Nephron progenitor cell (in vitro differentiated cells): ENCODE data around the gene ADIRF.
"Not testable (repeated sequence)": the region's sequence is repeated elsewhere in the genome, so short reads cannot be mapped to it uniquely, and the experiment has no call there.

ENCODE experiments used
- DNase-seq: peaks from one replicate; pipeline ENCODE4 v3.0.0; 2021
- H3K27ac Mint-ChIP-seq: 2 replicates; pipeline ENCODE4 v1.8.0; 2021; ENCODE audit warnings: mild to moderate bottlenecking, moderate library complexity, mixed read lengths
- H3K27me3 Mint-ChIP-seq: 2 replicates; pipeline ENCODE4 v1.8.0; 2021; ENCODE audit warnings: mild to moderate bottlenecking, low read depth, mixed read lengths; ENCODE audit not compliant: poor library complexity
- H3K36me3 Mint-ChIP-seq: 2 replicates; pipeline ENCODE4 v1.8.0; 2021; ENCODE audit warnings: low read depth, mixed read lengths
- H3K4me1 Mint-ChIP-seq: 2 replicates; pipeline ENCODE4 v1.8.0; 2021; ENCODE audit warnings: mixed read lengths
- H3K4me3 Mint-ChIP-seq: 2 replicates; pipeline ENCODE4 v1.8.0; 2021; ENCODE audit warnings: mild to moderate bottlenecking, moderate library complexity, mixed read lengths
- H3K9me3 Mint-ChIP-seq: 2 replicates; pipeline ENCODE4 v1.8.0; 2021; ENCODE audit warnings: mild to moderate bottlenecking, moderate library complexity, mixed read lengths
- TF ChIP-seq, protein P1 (sequence below): fragments of 200-600 bp; sonication (generic); IDR thresholded peaks from 2 replicates; pipeline ENCODE4 v1.5.0; 2021; ENCODE audit warnings: antibody characterized with exemption

The ADIRF gene

DNA sequence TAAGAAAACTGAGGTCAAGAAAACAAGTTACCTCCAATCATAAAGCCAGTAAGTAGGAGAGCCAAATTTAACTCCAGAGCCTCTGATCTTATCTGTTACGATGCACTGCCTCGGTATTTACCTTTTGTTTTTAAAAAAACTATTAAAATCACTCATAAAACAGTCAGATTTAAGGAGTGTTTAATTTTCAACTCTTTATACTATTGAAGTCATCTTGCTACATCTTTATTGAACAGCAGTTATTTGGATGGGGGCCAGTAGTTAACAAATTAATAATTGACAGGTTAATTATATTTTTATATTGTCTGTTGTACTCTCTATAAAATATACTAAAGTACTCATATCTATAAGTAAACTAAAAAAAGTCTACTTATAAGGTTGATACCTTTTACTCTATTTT lies 24.6 kb downstream of the ADIRF start:
- H3K27me3 Mint-ChIP-seq, result peaks cover 4% of the 10 kb centered on the region
- H3K36me3 Mint-ChIP-seq, result no peaks in the 10 kb centered on the region
- no peak for DNase-seq
- no peaks in the 10 kb centered on the region for H3K4me1 Mint-ChIP-seq
- TF ChIP-seq, protein P1, sequence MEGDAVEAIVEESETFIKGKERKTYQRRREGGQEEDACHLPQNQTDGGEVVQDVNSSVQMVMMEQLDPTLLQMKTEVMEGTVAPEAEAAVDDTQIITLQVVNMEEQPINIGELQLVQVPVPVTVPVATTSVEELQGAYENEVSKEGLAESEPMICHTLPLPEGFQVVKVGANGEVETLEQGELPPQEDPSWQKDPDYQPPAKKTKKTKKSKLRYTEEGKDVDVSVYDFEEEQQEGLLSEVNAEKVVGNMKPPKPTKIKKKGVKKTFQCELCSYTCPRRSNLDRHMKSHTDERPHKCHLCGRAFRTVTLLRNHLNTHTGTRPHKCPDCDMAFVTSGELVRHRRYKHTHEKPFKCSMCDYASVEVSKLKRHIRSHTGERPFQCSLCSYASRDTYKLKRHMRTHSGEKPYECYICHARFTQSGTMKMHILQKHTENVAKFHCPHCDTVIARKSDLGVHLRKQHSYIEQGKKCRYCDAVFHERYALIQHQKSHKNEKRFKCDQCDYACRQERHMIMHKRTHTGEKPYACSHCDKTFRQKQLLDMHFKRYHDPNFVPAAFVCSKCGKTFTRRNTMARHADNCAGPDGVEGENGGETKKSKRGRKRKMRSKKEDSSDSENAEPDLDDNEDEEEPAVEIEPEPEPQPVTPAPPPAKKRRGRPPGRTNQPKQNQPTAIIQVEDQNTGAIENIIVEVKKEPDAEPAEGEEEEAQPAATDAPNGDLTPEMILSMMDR, result no peak
- no peaks in the 10 kb centered on the region for H3K9me3 Mint-ChIP-seq
- no peak overlapping the region for H3K27ac Mint-ChIP-seq
- H3K4me3 Mint-ChIP-seq, result no peak overlapping the region

DNA sequence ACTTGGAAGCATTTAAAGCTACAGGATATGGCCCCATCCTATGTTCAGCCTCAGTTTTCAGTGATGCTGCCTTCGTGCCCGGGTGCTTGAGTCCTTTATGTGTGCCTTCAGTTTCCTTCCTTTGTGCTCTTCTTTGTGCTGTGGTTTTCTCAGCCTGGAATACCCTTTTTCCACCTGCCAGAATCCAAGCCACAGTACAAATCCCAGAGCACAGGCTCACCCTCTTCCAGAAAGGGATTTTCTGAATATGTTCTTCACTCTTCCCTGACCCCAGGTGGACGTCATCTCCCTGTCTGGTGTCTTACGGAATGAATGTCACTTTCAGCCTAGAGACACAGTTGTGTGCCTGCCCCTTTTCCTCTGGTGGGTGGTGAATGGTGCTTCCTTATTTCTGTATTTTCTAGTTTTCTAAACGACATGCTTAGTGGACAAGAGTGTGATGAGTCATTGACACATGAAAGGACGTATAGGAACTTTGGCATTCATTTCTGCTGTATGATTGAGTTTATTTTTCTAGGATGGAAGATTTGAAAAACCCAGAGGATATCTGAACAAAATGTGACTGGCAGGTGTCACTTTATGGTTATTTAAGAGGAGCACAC lies 31.6 kb downstream of the ADIRF start:
- H3K36me3 Mint-ChIP-seq, DNase-seq: not testable (repeated sequence)

DNA sequence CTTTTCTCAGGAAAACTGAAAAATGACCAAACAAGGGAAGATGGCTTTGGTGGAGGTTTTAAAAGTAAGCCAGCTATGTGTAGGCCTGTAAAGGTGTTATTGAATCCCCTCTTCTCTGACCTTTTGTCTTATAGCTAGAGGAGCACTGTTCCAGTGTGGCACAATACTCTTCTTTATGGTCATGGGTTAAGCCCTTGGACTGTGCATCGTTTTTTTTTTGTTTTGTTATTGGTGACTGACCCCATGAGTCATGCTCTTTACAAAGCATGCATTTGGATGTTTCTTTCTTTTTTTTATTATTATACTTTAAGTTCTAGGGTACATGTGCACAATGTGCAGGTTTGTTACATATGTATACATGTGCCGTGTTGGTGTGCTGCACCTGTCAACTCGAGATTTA lies 32.2 kb downstream of the ADIRF start:
- H3K36me3 Mint-ChIP-seq, result no peaks in the 10 kb centered on the region
- no peaks in the 10 kb centered on the region for H3K27me3 Mint-ChIP-seq
- no peak overlapping the region for H3K27ac Mint-ChIP-seq
- TF ChIP-seq, protein P1, result no peak
- no peak overlapping the region for H3K4me3 Mint-ChIP-seq
- peaks cover 4% of the 10 kb centered on the region for H3K4me1 Mint-ChIP-seq
- no peaks in the 10 kb centered on the region for H3K9me3 Mint-ChIP-seq
- no peak for DNase-seq

More for the DNA sequence above, 31.6 kb downstream of the ADIRF start:
- H3K27me3 Mint-ChIP-seq, H3K27ac Mint-ChIP-seq, H3K4me3 Mint-ChIP-seq, H3K4me1 Mint-ChIP-seq, H3K9me3 Mint-ChIP-seq: not testable (repeated sequence)

DNA sequence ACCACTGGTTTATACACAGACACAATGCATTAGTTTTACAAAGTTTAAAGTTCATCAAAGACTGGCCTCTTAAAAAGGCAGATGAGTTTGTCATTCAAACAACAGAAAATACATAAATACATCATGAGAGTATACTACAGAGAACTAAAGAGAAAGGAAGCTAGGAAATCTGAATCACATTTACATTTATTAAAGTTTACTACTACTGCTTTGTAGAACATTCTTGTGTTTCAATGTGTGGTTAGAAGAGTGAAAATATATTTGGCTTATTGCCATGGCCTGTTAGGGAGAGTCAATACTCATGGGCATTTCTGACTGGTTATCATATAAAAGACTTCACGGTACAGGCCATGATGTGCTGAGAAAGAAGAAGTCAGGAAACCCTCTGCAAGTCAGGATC lies 38.8 kb downstream of the ADIRF start:
- DNase-seq, H3K36me3 Mint-ChIP-seq, H3K4me1 Mint-ChIP-seq, H3K9me3 Mint-ChIP-seq, H3K4me3 Mint-ChIP-seq, H3K27me3 Mint-ChIP-seq, H3K27ac Mint-ChIP-seq: not testable (repeated sequence)

DNA sequence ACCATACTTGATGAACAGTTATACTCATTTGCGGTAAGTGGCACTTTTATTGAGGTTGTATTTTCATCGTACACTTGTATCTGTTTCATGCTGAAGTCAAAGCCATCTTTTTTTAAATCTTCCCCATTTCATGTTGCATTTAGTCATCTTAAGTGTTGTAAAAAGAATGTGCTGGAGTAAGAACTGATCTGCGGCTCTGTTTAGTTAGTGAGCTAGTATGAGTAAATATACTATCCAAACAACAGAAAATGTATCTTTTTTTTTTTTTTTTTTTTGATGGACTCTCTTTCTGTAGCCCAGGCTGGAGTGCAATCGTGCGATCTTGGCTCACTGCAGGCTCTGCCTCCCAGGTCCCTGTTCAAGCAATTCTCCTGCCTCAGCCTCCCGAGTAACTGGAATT lies 39.4 kb downstream of the ADIRF start:
- H3K4me1 Mint-ChIP-seq, H3K36me3 Mint-ChIP-seq, DNase-seq, H3K27me3 Mint-ChIP-seq, H3K27ac Mint-ChIP-seq, H3K4me3 Mint-ChIP-seq, H3K9me3 Mint-ChIP-seq: not testable (repeated sequence)

DNA sequence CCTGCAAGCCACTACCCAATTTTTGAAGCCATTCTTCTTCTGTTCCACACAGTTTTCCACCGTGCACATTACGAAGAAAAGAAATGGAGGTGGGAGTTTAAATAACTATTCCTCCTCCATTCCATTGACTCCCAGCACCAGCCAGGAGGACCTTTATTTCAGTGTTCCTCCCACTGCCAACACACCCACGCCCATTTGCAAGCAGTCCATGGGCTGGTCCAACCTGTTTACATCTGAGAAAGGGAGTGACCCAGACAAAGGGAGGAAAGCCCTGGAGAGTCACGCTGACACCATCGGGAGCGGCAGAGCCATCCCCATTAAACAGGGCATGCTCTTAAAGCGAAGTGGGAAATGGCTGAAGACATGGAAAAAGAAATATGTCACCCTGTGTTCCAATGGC lies 40.0 kb downstream of the ADIRF start:
- H3K9me3 Mint-ChIP-seq, H3K4me1 Mint-ChIP-seq, H3K4me3 Mint-ChIP-seq, H3K36me3 Mint-ChIP-seq, DNase-seq, H3K27me3 Mint-ChIP-seq, H3K27ac Mint-ChIP-seq: not testable (repeated sequence)

DNA sequence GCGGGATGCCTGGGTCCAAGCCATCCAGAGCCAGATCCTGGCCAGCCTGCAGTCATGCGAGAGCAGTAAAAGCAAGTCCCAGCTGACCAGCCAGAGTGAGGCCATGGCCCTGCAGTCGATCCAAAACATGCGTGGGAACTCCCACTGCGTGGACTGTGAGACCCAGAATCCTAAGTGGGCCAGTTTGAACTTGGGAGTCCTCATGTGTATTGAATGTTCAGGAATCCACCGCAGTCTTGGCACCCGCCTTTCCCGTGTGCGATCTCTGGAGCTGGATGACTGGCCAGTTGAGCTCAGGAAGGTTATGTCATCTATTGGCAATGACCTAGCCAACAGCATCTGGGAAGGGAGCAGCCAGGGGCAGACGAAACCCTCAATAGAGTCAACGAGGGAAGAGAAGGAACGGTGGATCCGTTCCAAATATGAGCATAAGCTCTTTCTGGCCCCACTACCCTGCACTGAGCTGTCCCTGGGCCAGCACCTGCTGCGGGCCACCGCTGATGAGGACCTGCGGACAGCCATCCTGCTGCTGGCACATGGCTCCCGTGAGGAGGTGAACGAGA lies 40.9 kb downstream of the ADIRF start:
- H3K27ac Mint-ChIP-seq, H3K9me3 Mint-ChIP-seq, H3K4me1 Mint-ChIP-seq, DNase-seq, H3K27me3 Mint-ChIP-seq, H3K36me3 Mint-ChIP-seq, H3K4me3 Mint-ChIP-seq: not testable (repeated sequence)

DNA sequence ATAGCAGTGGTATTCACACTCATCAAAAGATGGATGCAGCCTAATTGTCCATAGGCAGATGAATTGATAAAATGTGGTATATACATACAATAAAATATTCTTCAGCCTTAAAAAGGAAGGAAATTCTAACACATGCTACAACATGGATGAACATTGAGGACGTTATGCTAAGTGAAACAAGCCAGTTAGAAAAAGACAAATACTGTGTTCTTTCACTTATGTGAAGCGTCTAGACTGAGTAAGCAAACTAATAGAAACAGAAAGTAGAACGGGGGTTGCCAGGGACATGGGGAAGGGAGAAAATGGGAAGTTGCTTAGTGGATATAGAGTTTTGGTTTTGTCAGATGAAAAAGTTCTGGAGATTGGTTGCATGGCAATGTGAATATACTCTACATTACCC lies 45.2 kb downstream of the ADIRF start:
- H3K27me3 Mint-ChIP-seq, DNase-seq, H3K9me3 Mint-ChIP-seq, H3K27ac Mint-ChIP-seq, H3K36me3 Mint-ChIP-seq, H3K4me1 Mint-ChIP-seq, H3K4me3 Mint-ChIP-seq: not testable (repeated sequence)

DNA sequence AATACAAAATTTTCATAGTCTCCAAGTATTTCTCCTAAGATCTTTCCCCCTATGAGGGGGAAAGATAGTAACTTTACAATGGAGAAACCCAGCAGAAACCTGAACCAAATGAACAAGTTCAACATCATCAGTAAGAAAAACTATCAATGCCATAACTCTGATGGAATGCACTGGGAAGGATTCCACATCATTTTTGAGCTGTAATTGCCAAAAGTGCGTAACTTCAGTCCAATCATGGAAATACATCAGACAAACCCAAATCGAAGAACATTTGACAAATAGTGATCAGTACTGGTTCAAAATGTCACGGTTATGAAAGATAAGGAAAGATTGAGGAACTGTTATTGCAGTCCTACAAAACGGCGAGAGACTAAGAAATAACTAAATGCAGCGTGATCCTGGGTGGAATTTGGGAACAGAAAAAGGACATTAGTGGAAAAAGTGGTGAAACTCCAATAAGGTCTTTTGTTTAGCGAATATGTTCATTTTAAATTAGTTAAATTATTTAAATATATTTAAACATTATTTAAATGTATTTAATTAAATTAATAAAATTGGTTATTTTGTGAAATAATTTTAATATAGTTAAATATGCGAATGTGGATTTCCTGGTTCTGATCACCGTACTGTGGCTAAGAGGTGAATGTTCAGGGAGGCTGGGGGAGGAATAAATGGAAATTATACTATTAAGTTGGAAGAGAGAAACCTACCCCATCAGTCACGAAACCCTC lies 46.9 kb downstream of the ADIRF start:
- not testable (repeated sequence) for H3K27ac Mint-ChIP-seq

DNA sequence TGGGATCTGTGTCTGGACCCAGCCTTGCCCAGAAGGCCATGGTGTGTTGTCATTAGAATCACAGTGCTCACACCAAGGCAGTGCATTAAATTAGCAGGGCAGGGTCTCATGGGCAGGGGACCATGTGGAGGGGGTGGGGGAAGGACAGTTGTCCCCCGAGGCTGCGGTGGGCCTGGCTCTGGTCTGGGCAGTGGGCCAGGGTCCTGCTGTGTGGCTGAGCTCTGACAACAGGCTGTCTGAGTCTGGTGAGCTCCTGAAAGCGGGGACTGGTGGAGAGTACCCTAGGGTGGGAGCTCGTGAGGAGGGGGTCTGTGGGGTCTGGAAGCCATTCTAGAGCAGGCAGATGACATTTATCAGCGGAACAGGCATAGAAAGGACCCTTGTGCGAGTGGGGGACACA lies 49.8 kb downstream of the ADIRF start:
- not testable (repeated sequence) for H3K36me3 Mint-ChIP-seq, H3K4me1 Mint-ChIP-seq, H3K4me3 Mint-ChIP-seq, DNase-seq, H3K9me3 Mint-ChIP-seq, H3K27ac Mint-ChIP-seq, H3K27me3 Mint-ChIP-seq

More for the DNA sequence above, 46.9 kb downstream of the ADIRF start:
- not testable (repeated sequence) for H3K4me3 Mint-ChIP-seq, H3K36me3 Mint-ChIP-seq, H3K27me3 Mint-ChIP-seq, H3K9me3 Mint-ChIP-seq, DNase-seq, H3K4me1 Mint-ChIP-seq

DNA sequence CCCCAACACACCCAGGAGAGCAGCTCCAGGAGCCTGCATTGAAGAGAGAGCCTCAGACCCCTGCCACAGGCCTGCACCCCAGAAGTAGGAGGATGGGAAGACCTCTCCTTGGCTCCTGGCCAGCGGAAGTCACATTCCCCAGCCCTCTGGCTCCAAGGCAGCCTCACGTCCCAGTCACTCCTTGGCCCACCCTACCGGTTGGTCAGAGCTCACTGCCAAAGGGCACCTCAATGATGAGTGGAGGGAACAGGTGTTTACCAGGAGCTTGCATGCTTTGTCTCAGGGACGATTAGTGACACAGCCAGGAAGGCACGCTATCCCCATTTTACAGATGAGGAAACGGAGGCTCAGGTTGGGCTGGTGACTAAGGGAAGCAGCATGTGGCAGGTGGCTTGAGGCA lies 50.8 kb downstream of the ADIRF start:
- not testable (repeated sequence) for H3K4me1 Mint-ChIP-seq, H3K27me3 Mint-ChIP-seq, DNase-seq, H3K36me3 Mint-ChIP-seq, H3K27ac Mint-ChIP-seq, H3K4me3 Mint-ChIP-seq, H3K9me3 Mint-ChIP-seq

DNA sequence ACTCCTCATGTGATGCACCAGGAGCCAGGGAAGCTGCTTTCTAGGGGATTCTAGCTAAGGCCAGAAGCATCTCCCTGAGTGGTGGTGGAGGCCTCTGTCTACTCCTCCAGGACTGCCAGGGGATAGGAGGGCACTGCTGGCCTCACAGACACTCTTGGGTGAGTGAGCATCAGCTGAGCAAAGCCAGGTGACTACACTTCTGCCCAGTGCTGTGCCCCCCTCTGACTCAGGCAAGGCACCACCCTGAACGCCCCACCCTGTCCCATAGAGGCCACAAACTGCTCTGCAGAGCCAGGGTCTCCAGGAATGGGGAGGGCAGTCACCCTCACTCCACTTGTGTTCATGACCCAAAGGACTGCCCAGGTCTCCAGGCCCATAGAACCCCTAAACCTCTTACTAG lies 51.2 kb downstream of the ADIRF start:
- H3K4me1 Mint-ChIP-seq, DNase-seq, H3K4me3 Mint-ChIP-seq, H3K27me3 Mint-ChIP-seq, H3K27ac Mint-ChIP-seq, H3K9me3 Mint-ChIP-seq, H3K36me3 Mint-ChIP-seq: not testable (repeated sequence)

DNA sequence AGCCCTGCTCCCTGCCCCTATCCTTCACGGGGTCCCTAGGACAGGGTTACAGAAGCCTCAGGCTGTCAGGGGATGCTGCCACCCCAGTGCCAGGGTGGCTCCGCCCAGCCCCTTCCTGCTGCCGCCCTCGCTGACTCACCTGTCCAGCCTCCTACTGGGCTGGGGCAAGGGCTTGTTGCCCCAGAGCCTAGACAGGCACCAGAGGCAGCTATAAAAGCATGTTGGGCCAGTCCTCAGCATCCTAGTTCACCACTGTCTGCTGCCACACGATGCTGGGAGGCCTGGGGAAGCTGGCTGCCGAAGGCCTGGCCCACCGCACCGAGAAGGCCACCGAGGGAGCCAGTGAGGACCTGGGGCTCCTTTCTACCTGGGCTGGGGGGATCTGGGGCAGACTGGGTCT lies 51.8 kb downstream of the ADIRF start, which contains the start of gene FAM25A:
FAM25A (plus strand) TSS at position 239 of the 400 bp plus-strand sequence; CDS start at position 270, 31 bp downstream.
- not testable (repeated sequence) for H3K36me3 Mint-ChIP-seq, H3K4me1 Mint-ChIP-seq, H3K27me3 Mint-ChIP-seq, H3K4me3 Mint-ChIP-seq, DNase-seq, H3K9me3 Mint-ChIP-seq
- peak within 1 kb of the TSS; percentile 45 for H3K27ac Mint-ChIP-seq
